NCI-H1105 (cell line): Measurements from ENCODE around the gene DCAF8.
A peak's percentile ranks its signal among the peaks of the same experiment; 100 is the strongest.

Source experiments
- DNase-seq: peaks from one replicate; lab custom pipeline; 2025; lab: John Stamatoyannopoulos, UW

The DCAF8 gene

DNA sequence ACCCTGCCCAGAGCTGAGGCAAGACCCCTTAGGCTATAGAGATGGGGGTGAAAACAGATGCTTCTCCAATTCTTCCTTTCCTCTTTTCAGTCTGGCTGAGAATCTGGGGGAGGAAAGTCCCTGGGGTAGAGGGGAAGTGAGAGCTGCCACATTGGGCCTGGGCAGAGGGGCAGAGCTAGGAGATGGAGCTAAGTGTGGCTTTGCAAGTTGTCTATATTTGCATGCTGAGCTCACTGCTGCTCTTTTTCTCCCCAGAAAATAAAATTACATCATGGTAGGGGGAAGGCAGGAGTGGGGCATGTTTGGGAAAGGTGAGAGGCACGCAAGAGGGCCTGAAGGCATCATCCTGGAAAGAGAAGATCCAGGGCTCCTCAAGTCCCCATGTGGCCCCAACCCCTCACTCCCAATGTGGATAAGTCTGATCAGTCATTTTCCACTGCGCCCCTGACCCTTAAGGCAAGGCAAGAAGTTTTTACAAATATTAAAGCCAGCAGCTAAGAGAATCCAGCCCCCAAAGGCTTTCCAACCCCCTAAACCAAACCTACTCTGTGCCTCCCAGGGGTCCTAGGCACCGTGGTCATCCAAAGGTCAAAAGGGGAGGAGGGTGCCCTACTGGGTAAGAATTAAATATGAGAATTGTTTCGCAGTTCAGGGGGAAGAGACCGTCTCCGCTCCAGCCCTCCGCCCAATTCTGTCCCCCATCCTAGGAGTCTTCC lies 57.7 kb downstream of the DCAF8 start:
- no peak for DNase-seq

DNA sequence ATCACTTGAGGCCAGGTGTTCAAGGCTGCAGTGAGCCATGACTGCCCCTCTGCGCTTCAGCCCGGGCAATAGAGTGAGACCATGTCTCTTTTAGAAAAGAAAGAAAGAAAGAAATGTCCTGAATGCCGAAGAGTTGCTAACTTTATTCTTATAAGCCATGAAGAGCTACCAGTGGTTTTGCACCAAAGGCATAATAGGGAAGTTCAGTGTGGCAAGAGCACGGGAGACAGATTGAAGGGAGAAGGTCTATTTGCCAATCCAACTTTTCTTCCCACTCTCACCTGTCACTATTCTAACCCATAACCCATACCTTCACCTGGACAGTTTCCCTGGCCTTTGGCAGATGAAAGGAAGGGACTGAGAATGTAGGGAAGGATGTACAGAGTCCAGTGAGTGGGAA lies 61.6 kb downstream of the DCAF8 start:
- no peak for DNase-seq

DNA sequence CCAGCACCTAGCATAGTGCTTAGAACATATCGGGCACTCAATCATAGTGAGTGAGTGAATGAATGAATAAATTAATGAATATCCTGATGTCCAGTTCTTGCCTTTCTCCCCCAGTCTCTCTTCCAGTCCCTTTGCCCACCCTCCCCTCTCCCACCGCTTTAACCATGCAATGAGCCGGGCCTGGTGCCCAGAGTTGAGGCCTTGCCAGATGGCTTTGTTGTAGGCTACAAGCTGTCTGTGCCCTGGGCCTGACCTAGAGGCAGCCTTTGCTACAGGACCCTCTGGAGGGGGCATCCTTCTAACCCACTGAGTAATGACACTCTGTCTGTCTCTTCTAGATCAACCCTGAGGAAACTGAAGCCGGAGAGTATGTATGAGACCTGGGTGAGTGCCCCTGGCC lies 65.1 kb downstream of the DCAF8 start:
- no peak for DNase-seq

DNA sequence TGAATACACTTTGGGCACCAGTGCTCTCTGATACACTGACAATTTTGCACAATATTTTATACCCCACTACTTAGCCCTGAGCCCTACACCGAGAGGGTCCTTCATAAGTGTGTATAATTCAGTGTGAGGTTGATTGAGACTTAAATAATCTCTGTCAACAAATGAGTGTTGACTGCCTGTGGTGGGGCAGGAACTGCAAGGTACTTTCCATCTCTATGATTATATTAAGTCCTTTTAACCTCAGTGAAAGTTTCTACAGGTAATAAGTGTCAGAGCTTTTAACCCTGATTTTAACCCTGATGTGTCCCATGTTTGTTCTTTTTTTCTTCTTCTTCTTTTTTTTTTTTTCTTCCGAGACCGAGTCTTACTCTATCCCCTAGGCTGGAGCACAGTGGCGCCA lies 66.2 kb downstream of the DCAF8 start:
- DNase-seq = no peak

DNA sequence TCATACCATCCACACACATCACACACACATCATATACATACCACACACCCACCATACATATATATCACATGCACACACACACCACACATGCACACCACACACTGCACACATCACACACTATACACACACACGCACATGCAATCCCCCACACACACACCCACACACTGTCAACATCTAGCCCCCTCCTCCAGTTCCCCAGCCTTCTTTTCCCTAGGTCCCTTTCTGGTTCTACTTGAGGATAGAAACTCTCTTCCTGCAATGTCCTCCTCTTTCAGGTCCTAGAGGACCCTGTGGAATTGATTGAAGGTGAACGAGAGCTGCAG lies 67.7 kb downstream of the DCAF8 start:
- no peak for DNase-seq

DNA sequence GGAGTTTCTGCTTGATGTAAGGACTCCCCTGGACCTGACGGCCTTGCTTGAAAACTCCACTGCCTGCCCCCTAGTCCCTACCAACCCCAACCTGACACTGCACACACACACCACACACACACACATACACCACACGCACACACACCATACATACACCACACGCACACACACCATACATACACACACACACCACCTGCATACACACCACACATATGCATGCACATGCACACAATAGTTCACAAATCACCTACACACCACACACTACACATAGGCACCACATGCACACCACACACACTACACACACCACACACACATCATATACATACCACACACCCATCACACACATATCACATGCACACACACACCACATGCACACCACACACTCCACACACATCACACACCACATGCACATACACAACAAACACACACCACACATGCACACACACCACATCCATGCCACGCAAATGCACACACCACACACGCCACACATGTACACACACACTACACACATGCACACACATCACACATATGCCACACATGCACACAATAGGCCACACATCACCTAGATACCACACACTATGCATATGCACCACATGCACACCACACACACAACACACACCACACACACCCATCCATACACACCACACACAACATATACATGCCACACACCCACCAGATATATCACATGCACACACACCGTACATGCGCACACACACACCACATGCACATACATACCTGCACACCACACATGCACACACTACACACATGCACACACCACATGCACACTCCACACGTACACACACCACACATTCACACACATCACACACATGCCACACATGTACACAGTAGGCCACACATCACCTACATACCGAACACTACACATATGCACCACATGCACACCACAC lies 68.3 kb downstream of the DCAF8 start:
- no peak for DNase-seq

DNA sequence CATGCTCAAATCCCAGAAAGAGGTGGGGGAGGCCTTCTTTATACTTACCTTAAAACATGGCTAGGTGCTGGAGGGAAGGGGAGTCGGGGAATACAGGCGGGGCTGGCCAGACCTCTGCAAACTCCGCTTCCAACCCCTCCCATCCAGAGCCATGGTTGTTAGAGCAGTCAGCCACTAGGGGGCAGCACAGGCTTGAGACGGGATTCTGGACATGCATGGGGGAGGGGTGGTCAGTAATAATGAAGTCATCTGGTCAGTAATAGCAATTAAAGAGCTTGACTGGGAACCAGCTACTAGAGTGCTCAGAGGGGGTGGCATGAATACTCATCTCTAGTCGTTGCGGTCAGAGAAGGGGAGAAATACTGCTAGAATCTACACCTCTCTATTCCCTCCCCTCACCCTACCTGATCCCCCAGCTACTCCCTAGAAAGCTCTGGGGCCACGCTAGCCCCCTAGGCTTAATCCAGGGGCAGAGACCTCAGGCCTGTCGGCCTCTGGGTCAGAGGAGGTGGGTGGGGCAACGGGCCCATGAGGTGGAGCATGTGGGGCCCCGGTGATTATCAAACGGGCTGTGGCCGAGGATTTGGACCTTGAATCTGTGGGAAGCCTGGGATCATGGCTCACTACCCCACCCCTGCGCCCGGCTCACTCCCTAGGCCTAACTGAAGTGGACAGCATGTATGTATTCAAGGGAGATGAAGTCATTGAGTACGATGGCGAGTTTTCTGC lies 69.1 kb downstream of the DCAF8 start:
- peak; percentile 61 for DNase-seq

DNA sequence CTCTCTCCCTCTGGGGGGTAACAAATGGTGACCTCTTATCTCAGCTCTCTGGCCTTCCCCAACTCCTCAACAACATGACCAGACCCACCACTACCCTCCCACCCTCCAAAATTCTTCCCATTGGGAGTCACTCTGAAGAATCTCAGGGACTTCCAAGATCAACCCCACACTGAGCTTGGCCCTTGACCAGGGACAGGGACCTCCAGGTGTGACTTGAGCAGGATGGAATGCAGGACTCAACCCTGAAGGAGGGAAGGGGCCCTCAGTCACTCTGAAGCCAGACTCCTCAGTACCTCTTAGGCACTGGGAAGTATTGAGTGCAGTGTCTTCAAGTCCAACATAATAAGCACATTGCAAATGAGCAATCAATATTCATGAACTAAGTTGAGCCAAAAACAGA lies 70.1 kb downstream of the DCAF8 start:
- DNase-seq = no peak

DNA sequence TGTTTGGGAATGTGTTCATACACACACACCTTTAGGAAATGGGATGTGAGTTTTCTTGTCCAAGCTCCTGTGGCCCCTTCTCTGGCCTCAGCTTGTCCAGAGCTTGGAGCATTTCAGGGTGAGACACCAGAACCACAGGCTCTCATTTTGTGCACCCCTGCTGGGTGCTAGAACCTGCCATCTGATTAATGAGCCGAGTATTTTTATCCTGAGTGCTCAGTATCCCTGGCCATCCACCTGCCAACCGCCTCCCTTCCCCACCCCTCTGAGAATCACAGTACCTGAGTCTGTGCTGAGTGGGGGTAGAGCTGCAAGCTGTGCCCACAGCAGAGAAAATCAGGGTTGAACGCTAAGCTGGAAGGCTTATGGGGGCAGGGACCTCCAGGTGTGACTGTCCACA lies 70.6 kb downstream of the DCAF8 start:
- DNase-seq = no peak

DNA sequence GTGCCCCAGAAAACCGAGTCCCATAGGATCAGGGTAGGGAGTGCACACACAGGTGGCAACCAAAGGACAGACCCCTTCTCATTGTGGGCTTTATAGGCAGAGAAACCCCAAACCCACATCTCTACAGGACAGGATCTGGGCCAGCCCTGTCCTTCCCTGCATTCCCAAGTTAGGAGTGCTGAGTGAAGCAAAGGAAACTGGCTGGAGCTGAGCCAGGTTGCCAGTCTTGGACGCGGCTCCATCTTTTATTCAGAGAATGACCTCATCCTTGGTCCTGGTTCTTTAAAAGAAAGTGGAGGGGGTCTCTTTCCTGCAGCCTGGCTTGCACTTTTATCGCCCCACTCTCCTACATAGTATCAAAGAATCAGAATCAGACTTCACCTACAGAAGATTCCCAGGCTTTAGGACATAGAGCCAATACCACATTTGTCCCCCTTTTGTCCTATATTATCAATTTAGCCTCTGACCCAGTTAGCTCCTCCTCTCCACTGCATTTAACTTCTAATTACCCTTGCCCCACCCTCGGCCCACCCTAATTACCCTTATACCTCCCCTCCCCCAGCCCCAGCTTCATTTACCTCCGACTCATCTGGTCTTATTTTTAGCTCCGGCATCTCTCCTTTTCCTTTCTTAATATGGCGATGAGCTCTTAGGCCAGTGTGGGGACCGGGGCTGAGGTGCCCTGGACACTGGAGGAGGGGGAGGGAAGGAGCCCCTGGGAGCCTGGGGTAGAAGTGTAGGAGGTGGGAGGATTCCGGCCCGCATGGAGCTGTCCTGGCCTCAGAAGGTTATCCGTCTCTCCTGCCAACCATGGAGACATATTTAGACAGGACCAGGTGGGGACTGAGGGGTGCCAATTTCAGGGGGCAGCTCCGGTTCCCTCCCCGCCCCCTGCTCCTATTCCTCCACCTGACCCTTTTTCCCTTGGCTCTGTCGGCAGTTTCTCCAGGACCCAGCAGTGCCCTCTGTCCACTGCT lies 72.4 kb downstream of the DCAF8 start, which contains the start of gene CASQ1:
Gene CASQ1, plus strand, starts transcription at position 927 of the 977 bp plus-strand sequence. CDS start 177 bp downstream, outside the sequence.
- DNase-seq = no peak

DNA sequence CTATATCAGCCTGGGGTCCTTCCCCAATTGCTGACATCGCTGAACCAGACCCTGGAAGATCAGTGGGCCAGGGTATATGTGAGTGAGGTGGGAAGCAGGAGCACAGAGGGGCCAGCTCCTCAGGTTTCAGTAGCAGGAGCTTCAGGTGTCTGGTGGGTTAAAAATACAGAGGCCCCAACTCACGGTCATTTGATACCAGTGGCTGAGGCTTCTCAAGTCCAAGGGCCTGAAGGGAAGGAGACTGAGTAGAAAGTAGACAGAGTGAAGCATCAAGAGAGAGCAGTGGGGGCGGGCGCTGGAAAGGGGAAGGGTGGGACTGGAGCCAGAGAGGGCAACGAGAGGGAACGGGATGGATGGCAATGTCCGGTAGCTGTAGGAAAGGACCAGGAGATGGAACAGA lies 74.0 kb downstream of the DCAF8 start:
- DNase-seq = no peak

DNA sequence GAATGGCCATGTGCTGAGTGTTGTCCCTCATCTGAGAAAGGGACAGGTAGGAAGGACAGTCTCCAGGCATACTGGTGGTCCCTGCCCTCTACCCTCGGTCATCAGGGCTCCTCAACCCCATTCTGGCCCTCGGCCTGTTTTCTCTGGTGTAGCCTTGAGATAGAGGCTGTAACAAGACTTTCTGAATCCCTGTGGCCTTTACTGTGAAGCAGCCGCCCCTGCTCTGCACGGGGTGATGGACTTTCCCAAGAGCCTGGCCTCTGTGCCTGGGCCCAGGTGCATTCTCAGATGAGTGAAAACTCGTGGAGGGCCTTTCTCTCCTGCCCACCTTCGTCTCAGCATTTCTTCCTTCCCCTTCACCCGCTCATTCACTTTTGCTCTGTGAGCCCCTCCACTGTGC lies 74.9 kb downstream of the DCAF8 start:
- DNase-seq = no peak

DNA sequence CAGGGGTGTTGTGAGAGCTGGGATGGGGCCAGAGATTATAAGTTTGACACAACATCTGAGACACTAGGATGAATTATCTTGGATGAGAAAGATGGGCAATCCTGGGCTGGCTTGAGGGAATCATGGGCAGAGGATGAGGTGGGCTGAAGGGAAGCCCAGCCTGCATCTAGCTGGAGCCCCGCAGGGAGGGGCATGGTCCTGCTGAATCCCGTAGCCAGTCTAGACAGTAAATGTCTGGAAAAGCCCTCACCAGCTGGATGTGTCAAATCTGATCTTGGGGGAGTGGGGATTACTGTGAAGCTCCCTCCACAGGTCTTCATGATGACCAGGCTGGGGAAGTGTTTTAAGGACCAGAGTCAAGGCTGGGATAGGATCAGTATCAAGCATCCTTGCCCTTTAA lies 75.6 kb downstream of the DCAF8 start:
- no peak for DNase-seq

DNA sequence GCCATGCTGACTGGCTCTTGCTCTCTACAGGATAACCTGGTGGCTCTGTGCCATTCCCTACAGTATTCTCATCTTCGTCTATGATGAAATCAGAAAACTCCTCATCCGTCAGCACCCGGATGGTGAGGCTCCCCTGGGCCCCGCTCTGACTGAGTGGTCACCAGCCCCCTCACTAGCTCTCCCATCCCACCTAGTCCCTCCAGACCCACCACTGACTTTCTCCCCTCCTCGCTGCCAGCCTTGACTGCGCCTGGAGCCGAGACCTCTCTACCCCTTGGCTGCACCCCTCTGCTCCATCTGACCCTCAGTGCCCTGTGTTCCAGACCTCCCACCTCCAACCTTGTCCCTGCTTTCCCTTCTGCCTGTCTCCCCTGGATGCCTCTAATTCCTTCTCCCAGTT lies 76.1 kb downstream of the DCAF8 start:
- DNase-seq = no peak

DNA sequence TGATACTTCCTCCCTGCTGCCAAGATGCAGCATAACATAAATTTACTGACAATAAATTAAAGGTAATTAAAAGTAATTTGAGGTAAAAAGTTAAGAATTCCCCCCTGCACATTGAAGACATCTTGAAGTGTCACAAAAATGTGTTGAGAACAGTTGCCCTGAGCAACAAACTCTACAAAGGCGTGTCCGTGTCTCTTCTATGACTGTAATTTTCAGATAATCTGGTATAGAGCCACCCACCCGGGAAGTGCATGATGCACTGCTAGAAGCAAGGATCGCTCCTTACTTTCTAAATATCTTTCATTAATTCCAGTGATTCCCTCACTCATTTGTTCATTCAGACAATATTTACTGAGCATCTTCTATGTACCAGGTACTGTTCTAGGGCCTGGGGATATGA lies 83.0 kb downstream of the DCAF8 start:
- DNase-seq = no peak

DNA sequence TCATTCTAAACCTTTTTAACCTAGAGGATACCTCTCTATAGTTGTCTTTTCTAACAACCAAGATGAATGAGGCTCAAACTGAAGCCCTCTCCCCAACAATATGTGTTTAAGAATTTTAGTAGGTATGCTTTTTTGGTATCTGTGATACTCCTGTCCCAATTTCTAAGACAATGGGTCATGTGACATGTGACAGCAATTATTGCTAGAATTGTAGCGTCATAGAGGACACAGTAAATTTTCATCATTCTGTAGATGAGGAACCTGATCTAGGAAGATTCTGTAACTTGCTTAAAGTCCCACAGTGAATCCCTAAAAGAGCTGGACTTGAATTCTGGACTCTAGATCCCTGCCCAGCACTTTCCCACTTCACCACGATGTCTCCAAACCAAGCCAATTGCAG lies 83.6 kb downstream of the DCAF8 start:
- no peak for DNase-seq

DNA sequence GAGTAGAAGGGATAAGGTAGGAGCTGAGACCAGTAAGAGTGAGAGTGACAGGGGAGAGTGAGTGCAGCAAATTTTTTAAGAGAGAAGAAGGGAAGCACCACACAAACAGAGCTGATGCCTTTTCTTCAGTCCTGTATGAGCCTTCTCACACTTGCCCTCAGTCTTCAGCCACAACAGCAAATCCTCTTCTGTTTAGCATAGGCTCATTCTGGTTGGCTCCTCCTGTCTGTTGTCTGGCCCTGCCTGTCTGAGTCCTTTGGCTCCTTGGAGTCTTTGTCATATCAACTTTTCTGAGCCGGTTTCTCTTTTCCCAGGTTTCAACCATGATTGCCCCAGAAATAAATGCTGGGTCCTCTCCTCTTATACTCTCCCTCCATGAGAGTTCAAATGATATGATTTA lies 84.7 kb downstream of the DCAF8 start:
- no peak for DNase-seq

DNA sequence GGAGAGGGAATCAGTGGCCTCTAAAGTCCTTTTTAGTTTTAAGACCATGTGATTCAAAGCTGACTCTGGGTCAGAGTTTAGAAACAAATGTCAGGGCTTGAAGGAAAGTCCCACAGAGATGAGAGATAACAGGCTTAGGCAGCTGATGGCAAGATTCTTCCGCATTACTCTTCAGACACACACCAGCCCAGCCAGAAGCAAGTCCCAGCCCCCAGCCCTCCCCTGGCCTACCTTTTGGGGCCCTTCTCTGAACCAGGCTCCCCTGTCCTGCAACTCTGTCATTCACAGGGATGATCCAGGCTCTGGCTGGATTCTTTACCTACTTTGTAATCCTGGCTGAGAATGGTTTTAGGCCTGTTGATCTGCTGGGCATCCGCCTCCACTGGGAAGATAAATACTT lies 85.1 kb downstream of the DCAF8 start:
- no peak for DNase-seq

DNA sequence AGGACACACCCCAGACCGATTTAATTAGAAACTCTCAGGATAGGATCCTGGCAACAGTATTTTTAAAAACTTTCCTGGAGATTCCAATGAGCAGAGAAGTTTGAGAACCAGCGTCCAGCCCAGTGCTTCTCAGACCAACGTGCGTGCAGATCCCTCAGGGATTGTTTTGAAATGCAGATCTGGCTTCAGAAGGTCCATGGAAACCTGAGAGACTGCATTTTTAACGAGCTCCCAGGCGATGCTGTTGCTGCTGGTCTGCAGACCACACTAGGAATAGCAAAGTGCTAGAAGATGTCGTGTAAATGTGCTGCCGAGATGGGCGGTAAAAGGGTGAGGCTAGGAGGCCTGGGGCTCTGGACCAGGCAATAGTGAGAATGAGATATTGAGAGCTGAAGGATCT lies 90.4 kb downstream of the DCAF8 start:
- no peak for DNase-seq

DNA sequence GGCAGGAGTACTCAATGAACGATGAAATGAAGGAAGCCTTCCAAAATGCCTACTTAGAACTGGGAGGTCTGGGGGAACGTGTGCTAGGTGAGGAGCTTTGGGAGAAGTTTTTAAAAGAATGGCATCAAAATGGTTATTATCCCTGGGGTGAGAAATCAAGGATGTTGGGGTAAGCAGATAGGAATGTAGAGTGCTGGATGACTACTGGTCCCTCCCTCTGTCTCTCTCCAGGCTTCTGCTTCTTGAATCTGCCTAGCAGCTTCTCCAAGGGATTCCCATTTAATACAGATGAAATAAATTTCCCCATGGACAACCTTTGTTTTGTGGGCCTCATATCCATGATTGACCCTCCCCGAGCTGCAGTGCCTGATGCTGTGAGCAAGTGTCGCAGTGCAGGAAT lies 91.0 kb downstream of the DCAF8 start:
- DNase-seq = no peak

DNA sequence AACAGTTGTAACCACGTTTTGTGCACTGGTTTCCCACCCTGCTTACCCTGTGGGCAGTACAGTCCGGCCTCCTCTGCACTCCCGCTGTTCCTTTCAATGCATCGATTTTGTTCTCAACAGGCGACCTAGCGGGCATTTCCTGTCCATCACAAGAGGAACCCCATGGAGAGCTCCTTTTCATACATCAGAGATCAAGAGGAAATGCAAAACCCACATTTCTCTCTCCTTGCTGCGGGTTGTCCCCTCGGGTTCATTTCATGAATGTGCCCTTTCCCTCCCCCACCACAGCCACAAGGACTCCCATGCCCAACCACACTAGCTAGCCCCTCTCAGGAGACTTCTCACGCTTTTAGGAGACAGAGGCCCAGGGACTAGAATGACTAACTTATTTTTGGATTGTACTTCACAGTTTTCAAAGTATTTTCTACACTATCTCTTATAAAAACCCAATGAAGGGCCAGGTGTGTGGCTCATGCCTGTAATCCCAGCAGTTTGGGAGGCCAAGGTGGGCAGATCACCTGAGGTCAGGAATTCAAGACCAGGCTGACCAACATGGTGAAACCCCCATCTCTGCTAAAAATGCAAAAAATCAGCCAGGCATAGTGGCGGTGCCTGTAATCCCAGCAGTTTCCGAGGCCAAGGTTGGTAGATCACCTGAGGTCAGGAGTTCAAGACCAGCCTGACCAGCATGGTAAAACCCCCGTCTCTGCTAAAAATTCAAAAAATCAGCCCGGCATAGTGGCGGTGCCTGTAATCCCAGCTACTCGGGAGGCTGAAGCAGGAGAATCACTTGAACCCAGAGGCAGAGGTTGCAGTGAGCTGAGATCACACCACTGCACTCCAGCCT lies 92.6 kb downstream of the DCAF8 start:
- no peak for DNase-seq
